Spleen (tissue), 11 donors: ENCODE data around the gene BRSK2. TPM values are rescaled to one million over a fixed set of nuclear protein-coding genes. Genes with fewer than 3 reads are reported as not detected.

Experiments used
- DNase-seq: peaks from one replicate; pipeline ENCODE4 v3.0.0-alpha.2; 2020
- H3K27ac ChIP-seq, 8 donors: fragments of 200-600 bp; sonication (generic) in 7 of 8; 1 replicate in 4 of 8; 2 replicates in 4 of 8; pipeline versions ENCODE4 v1.5.0 to v1.8.0; 2016 to 2021; ENCODE audit warnings: inconsistent platforms in 4 of 8, mild to moderate bottlenecking in 4 of 8, moderate library complexity in 1 of 8
- H3K27me3 ChIP-seq, 7 donors: fragments of 200-600 bp; sonication (generic) in 6 of 7; replicated peaks in 1 of 7; 1 replicate in 4 of 7; 2 replicates in 3 of 7; pipeline versions ENCODE4 v1.5.0 to v1.8.0; 2016 to 2021; ENCODE audit warnings: inconsistent platforms in 3 of 7, mild to moderate bottlenecking in 1 of 7
- H3K36me3 ChIP-seq, 6 donors: fragments of 200-600 bp; sonication (generic) in 5 of 6; 1 replicate in 4 of 6; 2 replicates in 2 of 6; pipeline versions ENCODE4 v1.5.0 to v1.8.0; 2016 to 2021; ENCODE audit warnings: inconsistent platforms in 2 of 6
- H3K4me1 ChIP-seq, 6 donors: fragments of 200-600 bp; sonication (generic) in 5 of 6; 1 replicate in 3 of 6; 2 replicates in 3 of 6; pipeline versions ENCODE4 v1.5.0 to v1.8.0; 2016 to 2021; ENCODE audit warnings: inconsistent platforms in 3 of 6
- H3K4me3 ChIP-seq, 8 donors: fragments of 200-600 bp; sonication (generic) in 7 of 8; 1 replicate in 4 of 8; 2 replicates in 4 of 8; pipeline versions ENCODE4 v1.5.0 to v1.8.0; 2016 to 2021; ENCODE audit warnings: inconsistent platforms in 4 of 8, mild to moderate bottlenecking in 4 of 8, moderate library complexity in 2 of 8
- H3K9me3 ChIP-seq, 8 donors: fragments of 200-600 bp; sonication (generic) in 7 of 8; 1 replicate in 4 of 8; 2 replicates in 4 of 8; pipeline versions ENCODE4 v1.5.0 to v1.8.0; 2016 to 2021; ENCODE audit warnings: inconsistent platforms in 4 of 8
- POLR2A ChIP-seq, 3 donors: fragments of 450-650 bp; IDR thresholded peaks; one replicate each; pipeline ENCODE4 v1.5.1; 2017; ENCODE audit warnings: antibody characterized with exemption in 3 of 3, mild to moderate bottlenecking in 1 of 3
- POLR2AphosphoS5 ChIP-seq, 3 donors: sonication (generic); formaldehyde crosslinking; IDR thresholded peaks; one replicate each; pipeline ENCODE4 v1.5.1; 2017; ENCODE audit warnings: antibody characterized with exemption in 3 of 3
- WGBS, 5 donors: extraction: QIAGEN DNeasy Blood & Tissue Kit in 3 of 5; methylation state at CpG; one replicate each; pipeline versions ENCODE4 v1.1.5 to v1.1.7; 2013 to 2018; 5-methylcytosine and 5-hydroxymethylcytosine counted together
- intact Hi-C: fragments of 100-400 bp; cut with DNase I; formaldehyde crosslinking; loops from one replicate; pipeline ENCODE4 v1.15.0; 2023; ENCODE audit warnings: low total_unique reads
- polyA plus RNA-seq, 3 donors: library from polyadenylated mRNA; stranded (reverse); fragments of 200-250 nt; gene quantifications; one replicate each; pipeline ENCODE4 v1.2.1, GENCODE V29; 2013
- total RNA-seq, 7 donors: library from RNA; depleted of rRNA in 3 of 7; stranded (reverse); fragments of >200 nt in 3 of 7; fragmentation: NEBNext Ultra II Directional in 4 of 7; extraction: Animal tissue kit (Norgen Biotek cat#: 25700) in 4 of 7; gene quantifications; one replicate each; pipeline versions ENCODE4 v1.1.0 to v1.2.1, GENCODE V29; 2016 to 2021
- TF ChIP-seq, protein P1 (sequence below), 11 experiments: fragments of 200-600 bp in 7 of 11; fragments of 450-650 bp in 4 of 11; sonication (generic) in 4 of 11; IDR thresholded peaks in 8 of 11; conservative IDR thresholded peaks in 3 of 11; 1 replicate in 7 of 11; 2 replicates in 4 of 11; pipeline versions ENCODE4 v1.4.0 to v1.8.0; 2016 to 2021; ENCODE audit warnings: antibody characterized with exemption in 11 of 11, inconsistent platforms in 4 of 11, mild to moderate bottlenecking in 1 of 11
- donor health status: healthy with polysubstance abuse.
- donor health status: DM: no; HTN: no; CAD: no; lungs with moderate emphysema.
- donor health status: DM: no; HTN: no; CAD: no.
- donor health status: Bipolar disorder and iron deficiency.
- donor health status: healthy.
- donor health status: DM: no; HTN: no; CAD: no.
- donor health status: DM: yes; HTN: yes; CAD: no.

The BRSK2 gene
- total and polyA plus RNA-seq, 10 donors, result 0.17 to 1.5 (median 0.42) TPM

GRCh38 chr11:1484695-1485503 lies 95.2 kb downstream of the BRSK2 start:
- WGBS, 5 donors, result 77 to 94% (median 83%) methylated on average over 17 to 20 of the region's 20 CpGs
- intact Hi-C loops, result no loop called here
- Histone ChIP-seq H3K4me1 (peaks cover 39 to 93% (median 69%) of the 10 kb centered on the region in 6 donors), H3K36me3 (peaks cover 0 to 41% (median 11%) of the 10 kb centered on the region in 6 donors), H3K27me3 (no peaks in the 10 kb centered on the region), H3K27ac (peak overlapping the region in 4 of 8 donors; percentile 2 to 71 (median 61)), H3K4me3 (peak overlapping the region in 2 of 8 donors; percentile 15 to 42), H3K9me3 (no peaks in the 10 kb centered on the region)
- peak; percentile 69 for DNase-seq
- TF ChIP-seq, protein P1, sequence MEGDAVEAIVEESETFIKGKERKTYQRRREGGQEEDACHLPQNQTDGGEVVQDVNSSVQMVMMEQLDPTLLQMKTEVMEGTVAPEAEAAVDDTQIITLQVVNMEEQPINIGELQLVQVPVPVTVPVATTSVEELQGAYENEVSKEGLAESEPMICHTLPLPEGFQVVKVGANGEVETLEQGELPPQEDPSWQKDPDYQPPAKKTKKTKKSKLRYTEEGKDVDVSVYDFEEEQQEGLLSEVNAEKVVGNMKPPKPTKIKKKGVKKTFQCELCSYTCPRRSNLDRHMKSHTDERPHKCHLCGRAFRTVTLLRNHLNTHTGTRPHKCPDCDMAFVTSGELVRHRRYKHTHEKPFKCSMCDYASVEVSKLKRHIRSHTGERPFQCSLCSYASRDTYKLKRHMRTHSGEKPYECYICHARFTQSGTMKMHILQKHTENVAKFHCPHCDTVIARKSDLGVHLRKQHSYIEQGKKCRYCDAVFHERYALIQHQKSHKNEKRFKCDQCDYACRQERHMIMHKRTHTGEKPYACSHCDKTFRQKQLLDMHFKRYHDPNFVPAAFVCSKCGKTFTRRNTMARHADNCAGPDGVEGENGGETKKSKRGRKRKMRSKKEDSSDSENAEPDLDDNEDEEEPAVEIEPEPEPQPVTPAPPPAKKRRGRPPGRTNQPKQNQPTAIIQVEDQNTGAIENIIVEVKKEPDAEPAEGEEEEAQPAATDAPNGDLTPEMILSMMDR (IDR thresholded peaks at IDR 0.05 in 8 of 11, conservative IDR thresholded peaks at IDR 0.05 in 3 of 11), result no peak
- TF ChIP-seq POLR2AphosphoS5 (IDR thresholded peaks at IDR 0.05), result no peak

GRCh38 chr11:1485504-1485885 lies 95.8 kb downstream of the BRSK2 start:
- intact Hi-C loops, result no loop called here
- Histone ChIP-seq H3K4me1 (peaks cover 39 to 93% (median 69%) of the 10 kb centered on the region in 6 donors), H3K36me3 (peaks cover 0 to 35% (median 5%) of the 10 kb centered on the region in 6 donors), H3K9me3 (no peaks in the 10 kb centered on the region), H3K27me3 (no peaks in the 10 kb centered on the region), H3K27ac (peak overlapping the region in 6 of 8 donors; percentile 9 to 67 (median 53)), H3K4me3 (peak overlapping the region in 3 of 8 donors; percentile 15 to 42 (median 30))
- 51 to 83% (median 74%) methylated on average over 13 to 17 of the region's 17 CpGs for WGBS, 5 donors
- TF ChIP-seq, protein P1 (IDR thresholded peaks at IDR 0.05 in 8 of 11, conservative IDR thresholded peaks at IDR 0.05 in 3 of 11), result no peak
- no peak for TF ChIP-seq POLR2AphosphoS5 (IDR thresholded peaks at IDR 0.05)
- no peak for TF ChIP-seq POLR2A (IDR thresholded peaks at IDR 0.05)
- DNase-seq, result peak; percentile 68

- intact Hi-C loops, result no loop called here
- WGBS, 5 donors, result 48 to 65% (median 59%) methylated on average over 9 to 31 of the region's 31 CpGs
- Histone ChIP-seq H3K4me3 (peak within 1 kb of the TSS in 3 of 8 donors; percentile 15 to 42 (median 30)), H3K27me3 (no peaks in the 10 kb centered on the region), H3K27ac (peak within 1 kb of the TSS in 6 of 8 donors; percentile 9 to 67 (median 53)), H3K9me3 (no peaks in the 10 kb centered on the region), H3K4me1 (peaks cover 39 to 94% (median 68%) of the 10 kb centered on the region in 6 donors), H3K36me3 (peaks cover 0 to 27% (median 0%) of the 10 kb centered on the region in 6 donors)
- TF ChIP-seq, protein P1 (IDR thresholded peaks at IDR 0.05 in 8 of 11, conservative IDR thresholded peaks at IDR 0.05 in 3 of 11), result no peak
- peak; percentile 10 to 75 (median 56) for TF ChIP-seq POLR2AphosphoS5 (IDR thresholded peaks at IDR 0.05)
- DNase-seq, result peak; percentile 79
Observed at GRCh38 chr11:1486054-1486825, 96.5 kb downstream of the BRSK2 start, which contains the start of gene MOB2. Gene MOB2 (minus strand): TSS chr11:1486779. CDS start chr11:1486556, 223 bp downstream.
